DMS79 treated with DMSO at 0.1 percent for 48 hours (cell line): ENCODE results near the gene KRTAP3-3.
A peak's percentile ranks its signal among the peaks of the same experiment; 100 is the strongest.
"Not testable (repeated sequence)": the region's sequence is repeated elsewhere in the genome, so short reads cannot be mapped to it uniquely, and the experiment has no call there.

Source experiments
- DNase-seq: peaks from one replicate; lab custom pipeline; 2025; lab: John Stamatoyannopoulos, UW

The KRTAP3-3 gene

DNA sequence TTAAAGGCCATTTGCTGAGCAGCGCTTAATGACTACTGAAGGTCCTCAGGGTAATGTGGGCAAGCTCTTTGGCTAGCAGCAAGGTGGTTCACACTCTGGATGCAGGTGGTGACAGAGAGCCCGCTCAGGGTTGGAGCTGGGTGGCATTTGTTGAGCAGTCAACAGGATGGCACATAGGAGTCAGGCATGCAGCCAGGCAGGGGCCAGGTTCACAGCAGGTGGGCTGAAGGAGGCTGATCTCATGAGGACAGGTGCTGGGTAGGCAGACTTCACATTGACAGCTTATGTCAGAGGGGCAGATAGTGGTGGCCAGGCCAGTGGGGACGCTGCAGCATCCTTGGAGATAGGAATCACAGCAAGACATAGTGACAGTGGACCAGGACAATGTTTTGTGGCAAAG, 10.4 kb upstream of the KRTAP3-3 start:
- DNase-seq: peak; percentile 53

DNA sequence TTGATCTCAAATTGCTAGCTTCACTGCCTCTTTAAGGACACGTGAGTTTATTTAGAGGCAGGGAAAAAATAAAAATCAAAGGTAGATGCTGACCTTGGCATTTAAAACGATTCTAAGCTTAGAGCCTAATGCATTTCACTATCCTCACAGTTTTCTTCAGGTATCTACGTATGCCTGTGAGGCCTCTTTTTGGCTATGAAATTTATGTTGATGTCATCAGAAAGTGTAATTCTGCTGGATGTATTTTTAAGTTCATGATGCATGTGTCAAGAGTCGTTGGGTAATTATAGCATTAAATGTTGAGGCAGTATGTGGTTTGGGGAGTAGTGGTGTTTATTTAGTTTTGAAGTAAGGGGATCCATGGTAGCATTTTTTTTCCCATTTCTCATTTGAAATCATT, 10.0 kb upstream of the KRTAP3-3 start:
- DNase-seq: peak; percentile 61

DNA sequence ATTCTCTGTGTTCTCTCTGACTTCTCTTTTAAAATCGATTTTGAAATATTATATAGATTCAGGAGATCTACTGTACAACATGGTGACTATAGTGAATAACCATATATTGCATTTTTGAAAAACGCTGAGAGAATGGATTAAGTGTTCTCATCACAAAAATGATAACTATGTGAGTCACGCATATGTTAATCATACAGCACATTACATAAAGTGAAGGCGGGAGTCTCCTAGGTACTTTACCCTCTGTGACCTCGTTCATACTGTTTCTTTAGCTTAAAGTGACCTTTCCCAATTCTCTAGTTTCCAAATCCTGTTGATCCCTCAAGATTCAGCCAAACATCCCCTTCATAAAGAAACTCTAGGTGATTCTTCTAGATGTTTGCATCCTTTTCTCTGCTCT, 8.8 kb upstream of the KRTAP3-3 start:
- DNase-seq: no peak

DNA sequence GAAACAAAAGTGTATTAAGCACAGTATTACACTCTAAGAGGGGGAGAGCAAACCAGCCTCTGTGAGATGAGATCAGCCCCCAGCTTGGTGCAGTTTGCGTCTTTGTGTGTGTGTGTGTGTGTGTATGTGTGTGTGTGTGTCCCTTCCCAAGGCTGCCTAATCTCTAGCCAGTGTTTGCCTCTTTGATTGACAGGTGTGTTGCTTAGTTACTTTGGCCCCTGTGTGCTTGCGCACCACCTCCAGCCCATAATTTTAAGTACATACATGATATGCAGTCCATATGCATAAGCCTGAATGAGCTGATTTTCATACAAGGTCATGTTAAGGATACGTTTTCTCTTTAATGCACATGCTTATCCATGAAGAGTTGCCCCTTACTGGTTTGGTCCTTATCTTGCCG, 7.8 kb upstream of the KRTAP3-3 start:
- no peak for DNase-seq

DNA sequence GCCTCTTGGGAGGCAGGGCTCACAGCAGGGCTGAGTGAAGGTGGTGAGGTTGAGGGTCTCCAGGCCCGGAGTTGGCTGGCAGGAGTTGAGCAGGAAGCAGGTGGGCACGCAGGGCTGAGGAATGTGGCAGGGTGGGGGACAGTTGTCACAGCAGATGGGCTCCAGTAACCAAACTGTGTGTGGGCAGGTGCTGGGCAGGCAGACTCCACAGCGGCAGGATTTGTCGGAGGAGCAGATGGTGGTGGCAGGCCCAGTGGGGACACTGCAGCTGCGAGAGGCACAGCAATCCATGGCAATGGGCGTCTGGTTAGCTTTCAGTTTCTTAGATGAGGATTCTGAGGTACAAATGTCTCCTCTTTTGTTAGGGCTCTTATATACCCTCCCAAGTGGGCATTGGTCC, 5.6 kb upstream of the KRTAP3-3 start, which contains the start of gene KRTAP3-2:
KRTAP3-2 (minus strand) TSS at position 344 of the 400 bp plus-strand sequence; CDS start at position 291, 53 bp downstream.
- DNase-seq: not testable (repeated sequence)

DNA sequence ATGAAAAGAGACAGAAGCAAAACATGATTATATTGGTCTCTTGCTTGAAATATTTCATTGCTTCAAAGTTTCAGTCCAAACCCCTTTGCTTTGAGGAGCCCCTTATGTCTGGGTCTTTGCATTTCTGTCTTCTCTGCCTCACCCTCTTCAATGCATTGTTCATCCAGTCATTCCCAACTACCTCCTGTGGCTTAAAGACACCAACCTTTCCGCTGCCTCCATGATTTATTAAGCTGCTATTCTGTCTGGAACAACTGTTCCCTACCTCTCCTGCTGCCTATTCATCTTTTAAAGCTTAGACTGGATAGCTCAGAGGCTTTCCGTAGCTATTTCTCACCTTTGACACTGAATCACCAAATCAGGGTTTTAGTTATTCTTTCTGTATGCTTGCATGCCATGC, 3.4 kb upstream of the KRTAP3-3 start:
- no peak for DNase-seq

DNA sequence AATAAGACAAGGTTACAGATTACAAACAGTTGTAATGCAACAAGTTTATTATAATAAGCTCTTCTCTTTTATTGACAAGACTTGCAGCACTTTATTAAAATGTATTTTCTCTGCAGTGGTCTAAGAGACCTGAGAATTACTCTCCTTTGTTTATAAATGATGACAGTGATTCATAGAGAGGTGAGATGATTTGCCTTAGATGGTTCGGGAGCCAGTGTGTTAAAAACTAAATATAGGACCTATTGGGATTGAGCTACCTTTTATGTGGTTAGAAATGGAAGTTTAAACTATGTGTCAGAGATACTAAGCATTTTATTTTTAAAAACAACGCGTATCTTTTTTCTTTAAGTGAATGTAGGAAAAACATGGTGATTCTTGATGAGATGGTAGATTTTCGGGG, 2.9 kb upstream of the KRTAP3-3 start:
- DNase-seq: no peak

DNA sequence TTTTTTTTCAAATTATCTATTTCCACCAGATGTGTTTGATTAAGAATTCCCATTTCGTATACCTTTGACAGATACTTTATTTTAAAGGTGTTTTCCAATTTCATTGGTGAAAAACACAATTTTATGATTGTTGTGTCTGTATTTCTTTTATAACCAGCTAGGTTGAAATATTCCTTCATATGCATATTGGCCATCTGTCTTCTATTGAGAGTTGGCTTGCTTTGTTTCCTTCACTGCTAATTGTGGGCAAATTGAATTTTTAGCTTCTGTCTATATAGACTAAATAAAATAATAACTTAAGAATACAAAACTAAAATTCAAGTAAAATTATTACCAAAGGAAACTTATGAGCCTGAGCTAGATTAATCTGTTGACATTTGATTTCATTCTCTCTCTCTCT, 1.2 kb upstream of the KRTAP3-3 start:
- no peak for DNase-seq

DNA sequence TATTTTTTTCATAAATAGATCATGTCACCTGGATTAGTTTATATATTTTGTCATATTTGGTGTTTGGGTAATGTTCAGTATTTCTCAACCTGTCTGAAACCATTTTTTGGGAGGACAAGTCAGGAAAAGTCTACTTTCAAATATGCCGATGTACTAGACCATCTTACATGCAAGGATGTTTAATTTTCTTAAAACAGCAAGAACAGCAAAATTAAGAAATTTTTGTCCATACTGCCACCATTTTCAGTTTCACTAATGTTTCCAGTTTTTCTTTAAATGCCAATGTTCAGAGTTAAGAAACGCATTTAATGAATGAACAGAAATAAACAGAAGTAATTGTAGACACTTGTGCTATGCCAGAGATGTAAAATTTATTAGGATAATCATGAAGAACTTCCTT, 880 bp downstream of the KRTAP3-3 start:
- DNase-seq: no peak

DNA sequence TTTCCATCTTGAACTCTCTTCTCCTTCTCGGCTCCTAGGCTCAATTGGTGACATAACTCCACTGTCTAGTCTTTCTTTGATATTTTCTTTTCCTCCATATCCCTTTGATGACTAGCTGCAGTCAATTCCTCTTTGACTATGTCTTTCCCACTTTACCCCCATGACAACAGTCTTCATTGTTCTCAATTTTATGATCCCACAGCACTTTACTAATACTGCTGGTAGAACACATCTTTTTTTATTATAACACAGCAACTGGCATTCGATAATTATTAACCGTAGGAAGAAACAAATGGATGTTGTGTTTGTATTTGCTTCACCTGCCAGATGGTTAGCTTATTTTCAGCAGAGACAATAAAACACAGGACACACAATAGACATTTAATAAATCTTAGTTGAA, 1.3 kb downstream of the KRTAP3-3 start:
- DNase-seq: no peak

DNA sequence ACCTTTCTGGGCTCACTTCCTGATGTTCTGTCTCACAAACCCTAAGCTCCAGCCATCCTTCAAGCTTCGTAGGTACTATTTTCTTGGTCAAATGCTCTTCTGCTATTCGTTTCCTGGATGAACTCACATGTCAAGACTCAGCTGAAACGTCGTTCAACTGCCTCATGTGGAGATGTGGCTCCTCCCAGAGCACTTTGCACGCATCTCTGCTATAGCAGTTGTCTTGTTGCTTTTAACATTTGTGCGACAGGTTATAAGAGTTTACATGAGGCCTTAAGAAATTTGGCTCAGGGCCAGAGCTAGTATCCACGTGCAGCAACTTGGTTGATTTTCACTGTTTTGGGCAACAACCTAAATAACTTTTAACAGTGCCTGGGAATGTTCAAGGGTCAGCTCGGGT, 7.0 kb downstream of the KRTAP3-3 start:
- no peak for DNase-seq

DNA sequence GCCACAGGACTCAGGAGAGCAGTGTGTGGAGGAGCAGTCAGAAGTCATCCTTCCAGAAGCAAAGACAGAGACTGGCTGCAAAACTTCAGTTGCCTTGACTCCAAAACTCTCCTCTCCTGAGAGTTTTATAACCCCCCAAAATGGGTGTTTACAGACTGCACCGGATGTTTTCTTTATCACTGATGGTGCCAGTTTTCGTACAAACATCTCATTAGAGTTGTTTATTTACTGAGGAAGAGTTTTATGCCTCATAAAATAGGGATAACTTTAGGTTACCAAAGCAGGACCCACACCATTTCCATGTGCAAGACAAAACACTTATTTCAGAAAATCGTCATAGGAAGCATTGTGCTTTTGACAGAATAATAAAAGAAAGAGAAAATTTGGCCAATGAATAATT, 9.7 kb downstream of the KRTAP3-3 start, which contains the start of gene KRT40:
KRT40 (minus strand) TSS at position 101 of the 400 bp plus-strand sequence; CDS start at position 48, 53 bp downstream.
- DNase-seq: no peak

DNA sequence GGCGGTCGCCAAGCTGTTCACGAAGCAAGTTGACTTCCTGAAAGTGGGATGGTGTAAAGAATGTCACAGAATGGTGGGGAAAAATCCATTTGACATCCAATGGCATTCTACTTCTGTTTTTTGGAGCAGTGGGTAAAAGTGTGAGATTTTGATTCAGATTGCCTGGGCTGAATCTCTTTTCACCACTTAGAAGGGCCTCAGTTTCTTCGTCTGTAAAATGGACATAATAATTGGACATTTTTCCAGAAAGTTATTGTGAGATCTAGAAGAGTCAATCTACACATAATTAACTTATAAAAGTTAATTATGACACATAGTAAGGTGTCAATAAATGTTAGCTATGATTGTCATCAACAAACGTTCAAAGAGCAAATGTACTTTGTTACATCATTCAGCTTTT, 12.8 kb downstream of the KRTAP3-3 start:
- no peak for DNase-seq

DNA sequence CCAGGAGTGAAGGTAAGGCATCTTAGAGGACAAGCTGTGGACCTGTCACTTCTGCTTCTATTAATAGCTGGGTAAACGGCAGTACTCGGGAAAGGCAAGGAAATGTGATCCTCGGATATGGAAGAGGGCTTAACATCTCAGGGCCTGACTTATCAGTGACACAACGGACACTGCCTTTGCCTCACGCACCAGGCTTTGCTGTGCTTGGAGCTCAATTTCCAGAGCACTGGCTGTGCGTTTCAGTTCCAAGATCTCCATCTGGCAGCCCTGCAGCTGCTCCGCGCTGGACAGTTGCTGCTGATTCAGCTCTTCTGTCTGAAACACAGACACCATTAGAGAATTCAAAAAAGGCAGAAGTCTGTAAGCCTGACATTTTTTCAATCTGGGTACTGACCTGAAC, 13.4 kb downstream of the KRTAP3-3 start:
- DNase-seq: no peak

DNA sequence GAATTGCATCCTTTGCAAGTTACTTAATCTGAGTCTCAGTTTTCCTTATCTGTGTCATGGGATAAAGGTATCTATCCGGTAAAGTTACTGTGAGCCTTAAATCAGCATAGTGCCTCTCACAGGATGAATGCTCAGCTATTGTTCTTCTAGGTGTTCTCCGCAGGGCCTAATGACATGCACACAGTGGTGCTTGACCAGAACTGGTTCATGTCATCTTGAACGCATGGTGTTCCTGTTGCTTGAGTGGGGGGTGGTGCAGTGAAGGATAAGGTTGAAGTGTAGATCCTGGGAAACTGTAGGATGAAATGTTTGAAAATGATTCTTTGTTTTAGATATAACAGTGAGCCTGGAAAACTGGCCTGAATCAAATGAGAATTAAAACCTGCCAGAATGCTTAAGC, 13.8 kb downstream of the KRTAP3-3 start:
- DNase-seq: no peak

DNA sequence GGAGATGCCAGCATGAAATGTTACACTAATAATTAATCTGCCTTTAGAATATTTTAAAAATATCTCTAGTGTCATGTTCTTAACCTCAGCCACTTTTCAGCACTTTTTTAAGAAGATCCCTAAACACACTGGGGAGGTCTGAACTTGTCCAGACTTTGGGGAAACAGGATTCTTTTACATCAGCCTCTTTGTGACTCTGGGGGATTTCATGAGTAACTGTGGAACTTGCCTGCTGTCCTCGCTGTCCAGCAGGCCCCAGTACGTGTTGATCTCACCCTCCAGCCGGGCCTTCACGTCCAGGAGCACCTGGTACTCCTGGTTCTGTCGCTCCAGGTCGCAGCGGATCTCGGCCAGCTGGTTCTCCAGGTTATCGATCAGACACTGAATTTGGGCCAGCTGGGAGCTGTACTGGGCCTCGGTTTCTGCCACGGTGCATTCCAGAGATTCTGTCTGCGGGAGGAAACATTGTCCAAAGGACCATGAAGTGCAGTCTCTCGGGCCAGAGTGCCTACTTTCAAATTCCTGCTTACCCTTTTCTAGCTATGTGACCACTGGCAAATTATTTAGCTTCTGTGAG, 15.3 kb downstream of the KRTAP3-3 start:
- DNase-seq: no peak

DNA sequence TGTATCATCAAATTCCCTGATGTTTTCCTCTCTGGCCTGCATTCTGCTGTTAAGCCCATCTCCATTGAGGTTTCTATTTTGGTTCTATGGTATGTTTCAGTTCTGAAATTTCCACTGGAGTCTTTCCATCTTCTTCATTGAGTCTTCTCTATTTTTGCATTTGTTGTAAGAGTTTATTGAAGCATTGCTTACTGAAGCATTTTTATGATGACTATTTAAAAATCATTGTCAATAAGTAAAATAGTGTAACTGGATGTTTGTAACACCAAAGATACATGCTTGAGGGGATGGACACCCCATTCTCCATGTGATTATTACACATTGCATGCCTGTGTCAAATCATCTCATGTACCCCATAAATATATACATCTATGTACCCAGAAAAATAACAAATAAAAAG, 18.4 kb downstream of the KRTAP3-3 start:
- no peak for DNase-seq

DNA sequence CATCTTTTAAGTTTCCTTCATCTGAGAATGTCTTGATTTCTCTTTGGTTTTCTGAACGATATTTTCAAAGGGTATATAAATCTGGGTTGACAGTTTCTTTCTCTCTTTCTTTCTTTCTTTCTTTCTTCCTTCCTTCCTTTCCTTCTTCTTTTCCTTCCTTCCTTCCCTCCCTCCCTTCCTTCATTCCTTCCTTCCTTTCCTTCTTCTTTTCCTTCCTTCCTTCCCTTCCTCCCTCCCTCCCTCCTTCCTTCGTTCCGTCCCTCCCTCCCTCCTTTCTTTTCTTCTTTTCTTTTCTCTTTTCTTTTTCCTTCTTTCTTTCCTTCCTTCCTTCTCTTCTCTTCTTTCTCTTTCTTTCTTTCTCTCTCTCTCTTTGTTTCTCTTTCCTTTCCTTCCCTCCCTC, 19.6 kb downstream of the KRTAP3-3 start:
- DNase-seq: no peak

DNA sequence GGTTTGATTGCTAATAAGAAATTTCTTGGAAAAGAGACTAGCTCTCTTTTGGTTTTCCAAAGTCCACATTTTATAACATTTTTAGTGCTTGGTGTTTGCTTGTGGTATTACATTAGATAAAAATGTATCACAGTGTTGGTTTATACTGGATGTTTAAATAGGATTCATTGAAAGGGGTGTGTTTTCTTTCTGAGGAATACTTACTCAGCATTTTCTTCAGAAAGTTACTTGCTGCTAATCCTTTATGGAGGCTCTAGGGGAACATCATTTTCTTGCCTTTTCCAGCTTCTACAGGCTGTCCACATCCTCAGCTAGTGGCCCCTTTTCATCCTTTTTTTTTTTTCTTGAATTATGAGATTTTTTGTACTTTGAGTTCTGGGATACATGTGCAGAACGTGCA, 26.4 kb downstream of the KRTAP3-3 start:
- no peak for DNase-seq

DNA sequence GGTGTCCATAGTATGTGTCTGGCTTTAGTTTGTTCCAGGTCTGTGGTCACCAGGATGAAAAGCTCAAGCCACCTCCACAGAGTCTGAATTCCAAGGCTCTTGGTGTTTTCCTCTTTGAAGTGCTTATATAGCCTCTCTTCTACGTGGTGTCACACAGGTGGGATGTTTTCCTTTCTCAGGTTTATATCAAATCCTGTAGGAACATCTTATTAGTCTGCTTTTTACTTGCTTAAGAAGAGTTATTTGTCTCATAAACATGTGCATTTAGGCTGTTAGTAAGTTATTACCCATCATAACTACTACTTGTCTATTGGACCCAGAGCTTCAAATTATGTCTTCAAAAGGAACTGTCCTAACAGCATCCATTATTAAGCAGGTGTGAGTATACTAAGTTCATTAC, 27.1 kb downstream of the KRTAP3-3 start, which contains the start of gene KRT39:
KRT39 (minus strand) TSS at position 101 of the 400 bp plus-strand sequence; CDS start at position 9, 92 bp downstream.
- no peak for DNase-seq

DNA sequence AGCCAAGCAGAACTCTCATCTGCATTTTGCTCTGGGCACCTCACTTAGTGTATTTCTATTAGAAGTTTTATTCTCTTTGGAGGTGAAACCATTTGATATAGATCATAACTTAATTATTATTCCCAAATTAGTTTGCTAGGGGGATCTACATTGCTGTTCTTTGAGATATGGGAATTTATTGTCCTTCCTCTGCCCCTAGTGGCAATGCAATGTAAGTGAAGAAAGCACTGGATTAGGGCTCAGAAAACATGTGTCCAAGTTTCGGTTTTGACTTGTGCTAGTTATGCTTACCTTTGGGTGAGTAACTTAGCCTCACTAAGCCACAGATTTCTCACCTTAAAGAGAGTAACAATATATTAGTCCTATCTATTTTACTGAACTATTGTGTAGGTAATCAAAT, 30.1 kb downstream of the KRTAP3-3 start:
- DNase-seq: no peak

DNA sequence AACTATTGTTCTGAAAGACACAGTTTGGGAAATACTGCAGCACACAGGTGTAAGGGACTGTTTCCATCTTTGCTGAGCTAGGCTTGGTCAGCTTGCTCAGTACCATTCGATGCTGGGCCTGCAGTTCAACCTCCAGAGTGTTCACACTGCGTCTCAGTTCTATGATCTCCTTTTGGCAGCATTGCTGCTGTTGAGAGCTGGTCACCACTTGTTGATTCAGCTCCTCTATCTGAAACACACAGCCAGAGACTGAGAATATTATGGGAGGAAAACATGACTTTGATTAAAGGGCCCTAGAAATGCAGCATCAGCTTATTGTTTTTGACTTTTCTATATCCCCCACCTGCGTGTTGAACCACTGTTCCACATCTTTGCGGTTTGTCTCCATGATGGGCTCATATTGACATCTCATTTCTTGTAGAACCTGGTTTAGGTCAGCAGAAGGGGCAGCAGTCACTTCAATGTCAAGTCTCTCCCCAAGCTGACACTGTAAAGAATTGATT, 31.9 kb downstream of the KRTAP3-3 start:
- no peak for DNase-seq

DNA sequence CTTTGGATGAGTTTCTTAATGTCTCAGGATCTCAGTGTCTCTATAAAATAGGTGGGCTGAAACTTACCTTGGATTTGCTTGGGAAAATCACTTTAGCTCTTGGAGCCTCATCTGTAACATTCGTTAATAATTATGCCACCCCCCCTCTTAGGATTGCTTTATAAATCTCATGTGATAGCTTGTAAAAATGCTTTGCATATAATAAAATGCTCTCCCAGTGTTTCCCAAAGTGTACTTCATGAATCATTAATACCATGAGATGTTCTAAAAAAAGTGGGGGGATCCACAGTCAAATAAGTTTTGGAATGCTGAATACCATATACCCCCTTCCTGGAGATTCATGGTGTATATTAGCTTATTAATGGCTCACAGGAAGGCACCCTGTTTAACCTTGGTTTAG, 32.4 kb downstream of the KRTAP3-3 start:
- no peak for DNase-seq

DNA sequence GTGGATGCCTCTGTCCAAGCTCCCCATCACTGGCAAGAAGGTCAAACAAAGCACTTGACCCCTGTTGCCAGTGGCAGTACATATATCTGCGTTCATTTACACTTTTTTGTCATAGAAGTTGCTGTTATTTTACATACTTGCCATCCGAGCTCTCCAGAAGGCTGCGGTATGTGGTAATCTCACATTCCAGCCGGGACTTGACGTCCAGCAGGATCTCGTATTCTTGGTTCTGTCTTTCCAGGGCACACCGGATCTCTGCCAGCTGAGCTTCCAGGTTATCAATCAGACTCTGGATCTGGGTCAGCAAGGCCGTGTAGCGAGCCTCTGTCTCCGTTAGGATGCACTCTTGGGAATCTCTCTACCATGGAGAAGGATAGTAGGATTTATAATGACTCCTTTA, 33.8 kb downstream of the KRTAP3-3 start:
- DNase-seq: no peak
